HepG2 (cell line): ENCODE measurements around the gene TMEM184B. TPM values are rescaled to one million over a fixed set of nuclear protein-coding genes. Genes with fewer than 3 reads are reported as not detected.

ENCODE experiments used
- ARNT ChIP-seq: fragments of 450-650 bp; IDR thresholded peaks from 2 replicates; pipeline ENCODE4 v1.6.1; 2017
- BRF2 ChIP-seq: sonication (generic); formaldehyde crosslinking; IDR thresholded peaks from 2 replicates; pipeline ENCODE4 v1.8.1; 2022; ENCODE audit warnings: mild to moderate bottlenecking, missing genetic modification reagents
- CTCF ChIP-seq: sonication (generic); formaldehyde crosslinking; IDR thresholded peaks from 2 replicates; pipeline ENCODE4 v1.5.0; 2020; ENCODE audit warnings: mild to moderate bottlenecking, missing genetic modification reagents, moderate library complexity
- DMTF1 ChIP-seq: sonication (generic); formaldehyde crosslinking; IDR thresholded peaks from 2 replicates; pipeline ENCODE4 v1.4.0; 2020; ENCODE audit warnings: mild to moderate bottlenecking, missing genetic modification reagents
- FLYWCH1 ChIP-seq: sonication (generic); formaldehyde crosslinking; IDR thresholded peaks from 2 replicates; pipeline ENCODE4 v1.8.1; 2023; ENCODE audit warnings: mild to moderate bottlenecking, missing genetic modification reagents
- FOXK1 ChIP-seq: sonication (generic); formaldehyde crosslinking; IDR thresholded peaks from 2 replicates; pipeline ENCODE4 v1.4.0; 2020; ENCODE audit warnings: low read depth, missing genetic modification reagents, borderline replicate concordance
- FOXO4 ChIP-seq: sonication (generic); formaldehyde crosslinking; conservative IDR thresholded peaks from 2 replicates; pipeline ENCODE4 v1.8.1; 2023; ENCODE audit warnings: missing genetic modification reagents
- HNRNPUL1 ChIP-seq: fragments of 200-400 bp; formaldehyde crosslinking; IDR thresholded peaks from 2 replicates; pipeline ENCODE4 v1.6.1; 2017; ENCODE audit warnings: low read depth, mild to moderate bottlenecking, low read length, moderate library complexity
- MIER3 ChIP-seq: IDR thresholded peaks from 2 replicates; pipeline ENCODE4 v1.6.1; 2016; ENCODE audit warnings: missing compliant biosample characterization, borderline replicate concordance
- NRL ChIP-seq: sonication (generic); formaldehyde crosslinking; IDR thresholded peaks from 2 replicates; pipeline ENCODE4 v1.5.0; 2020; ENCODE audit warnings: missing genetic modification reagents, mild to moderate bottlenecking, moderate library complexity, borderline replicate concordance
- POGZ ChIP-seq: sonication (generic); formaldehyde crosslinking; IDR thresholded peaks from 2 replicates; pipeline ENCODE4 v1.4.0; 2020; ENCODE audit warnings: mild to moderate bottlenecking, missing genetic modification reagents
- SP4 ChIP-seq: sonication (generic); formaldehyde crosslinking; IDR thresholded peaks from 2 replicates; pipeline ENCODE4 v1.8.1; 2023; ENCODE audit warnings: mild to moderate bottlenecking, missing genetic modification reagents
- TFE3 ChIP-seq: IDR thresholded peaks from 2 replicates; pipeline ENCODE4 v1.6.1; 2016
- TP53 ChIP-seq: sonication (generic); formaldehyde crosslinking; conservative IDR thresholded peaks from 2 replicates; pipeline ENCODE4 v1.4.0; 2020; ENCODE audit warnings: missing genetic modification reagents
- TRIM24 ChIP-seq: sonication (generic); formaldehyde crosslinking; IDR thresholded peaks from 2 replicates; pipeline ENCODE4 v1.8.0; 2022; ENCODE audit warnings: mild to moderate bottlenecking, missing genetic modification reagents
- ZBTB7B ChIP-seq: sonication (generic); formaldehyde crosslinking; IDR thresholded peaks from 2 replicates; pipeline ENCODE4 v1.4.0; 2020; ENCODE audit warnings: missing genetic modification reagents
- ZNF431 ChIP-seq: sonication (generic); formaldehyde crosslinking; IDR thresholded peaks from 2 replicates; pipeline ENCODE4 v1.9.0; 2022; ENCODE audit warnings: missing genetic modification reagents, low read depth, mild to moderate bottlenecking, borderline replicate concordance
- ZNF710 ChIP-seq: sonication (generic); formaldehyde crosslinking; IDR thresholded peaks from 2 replicates; pipeline ENCODE4 v1.5.0; 2020; ENCODE audit warnings: mild to moderate bottlenecking, missing genetic modification reagents, borderline replicate concordance
- ZNF75D ChIP-seq: sonication (generic); formaldehyde crosslinking; IDR thresholded peaks from 2 replicates; pipeline ENCODE4 v1.8.1; 2023; ENCODE audit warnings: missing genetic modification reagents, mild to moderate bottlenecking, borderline replicate concordance
- ZSCAN30 ChIP-seq: sonication (generic); formaldehyde crosslinking; IDR thresholded peaks from 2 replicates; pipeline ENCODE4 v1.5.0; 2020; ENCODE audit warnings: mild to moderate bottlenecking, missing genetic modification reagents
- polyA plus RNA-seq, 8 experiments: library from polyadenylated mRNA; depleted of rRNA in 3 of 8; stranded (reverse) in 7 of 8; unstranded in 1 of 8; fragments of >200 nt; fragmentation: Illumina TruSeq in 4 of 8; extraction: Trizol in 4 of 8; gene quantifications; 2 replicates each; pipeline versions ENCODE4 v1.2.1 to v1.2.3, GENCODE V29; 2011 to 2016; ENCODE audit warnings: low read depth in 4 of 8, missing spikeins in 1 of 8, mixed read lengths in 1 of 8; ENCODE audit not compliant: insufficient read depth in 1 of 8
- total RNA-seq, 5 experiments: library from RNA; depleted of rRNA; stranded (reverse); fragments of >200 nt; fragmentation: Illumina TruSeq; extraction: Trizol; gene quantifications; 2 replicates each; pipeline ENCODE4 v1.2.3, GENCODE V29; 2016; ENCODE audit warnings: low read depth in 1 of 5

TMEM184B gene
- total and polyA plus RNA-seq, 2 of the 13 experiments (the other 11 are each of a cell fraction or from before 2014, with no cell fraction given) = 15.9 to 16.0 TPM

GRCh38 chr22:38180841-38181452 lies 91.9 kb downstream of the TMEM184B start (continued):
- TF ChIP-seq BRF2 (CRISPR knock-in tag) (no peak), TFE3 (CRISPR knock-in tag) (peak; percentile 88), FLYWCH1 (CRISPR knock-in tag) (no peak), MIER3 (no peak), ZNF75D (CRISPR knock-in tag) (0 out of 2 replicates have a peak, but pooled peaks have one; percentile 39), ZNF710 (peak; percentile 73), SP4 (CRISPR knock-in tag) (0 out of 2 replicates have a peak, but pooled peaks have one; percentile 28), ZSCAN30 (no peak), FOXO4 (CRISPR knock-in tag) (no peak), TRIM24 (no peak), ARNT (no peak), ZBTB7B (CRISPR knock-in tag) (no peak), HNRNPUL1 (no peak), DMTF1 (CRISPR knock-in tag) (no peak), NRL (CRISPR knock-in tag) (0 out of 2 replicates have a peak, but pooled peaks have one; percentile 64), CTCF (CRISPR knock-in tag) (0 out of 2 replicates have a peak, but pooled peaks have one; percentile 29), POGZ (CRISPR knock-in tag) (no peak), FOXK1 (no peak), ZNF431 (no peak), TP53 (CRISPR knock-in tag) (no peak)
